GM18951 (cell line): ENCODE results near the gene KIF19.

ENCODE experiments used
- POLR2A ChIP-seq: IDR thresholded peaks from 4 replicates; pipeline ENCODE4 v1.6.1; 2011; ENCODE audit warnings: mild to moderate bottlenecking; ENCODE audit not compliant: insufficient read length, insufficient read depth; ENCODE audit errors: extremely low read depth
- in situ Hi-C: fragments of 300-500 bp; cut with MboI; formaldehyde crosslinking; loops from one replicate; pipeline ENCODE4 v1.12.0; 2022; ENCODE audit warnings: low sequenced_read_pairs, mixed read lengths, inconsistent platforms; ENCODE audit not compliant: unreplicated experiment

KIF19 gene

GRCh38 chr17:74337834-74338500 is 11.9 kb downstream of the KIF19 start:
- in situ Hi-C loops: no loop called here
- no peak for TF ChIP-seq POLR2A

- in situ Hi-C loops: no loop called here
- no peak for TF ChIP-seq POLR2A
These were observed 13.6 kb downstream of the KIF19 start for GRCh38 chr17:74339537-74340195.

GRCh38 chr17:74340470-74341023 is 14.5 kb downstream of the KIF19 start:
- in situ Hi-C loops: no loop called here
- no peak for TF ChIP-seq POLR2A

GRCh38 chr17:74342224-74342623 is 16.2 kb downstream of the KIF19 start:
- no peak for TF ChIP-seq POLR2A
- in situ Hi-C loops: no loop called here

- in situ Hi-C loops: no loop called here
- no peak for TF ChIP-seq POLR2A
These were observed 17.1 kb downstream of the KIF19 start for GRCh38 chr17:74343121-74343520.

GRCh38 chr17:74343526-74344284 is 17.7 kb downstream of the KIF19 start:
- TF ChIP-seq POLR2A: no peak
- in situ Hi-C loops: no loop called here

GRCh38 chr17:74344658-74345057 is 18.6 kb downstream of the KIF19 start:
- in situ Hi-C loops: no loop called here
- no peak for TF ChIP-seq POLR2A

- TF ChIP-seq POLR2A: no peak
- in situ Hi-C loops: no loop called here
These were observed 19.6 kb downstream of the KIF19 start for GRCh38 chr17:74345433-74346241.

- in situ Hi-C loops: no loop called here
- no peak for TF ChIP-seq POLR2A
These were observed 21.6 kb downstream of the KIF19 start for GRCh38 chr17:74347646-74348045.

GRCh38 chr17:74349120-74349519 is 23.1 kb downstream of the KIF19 start:
- in situ Hi-C loops: no loop called here
- TF ChIP-seq POLR2A: no peak

- no peak for TF ChIP-seq POLR2A
- in situ Hi-C loops: no loop called here
These were observed 24.5 kb downstream of the KIF19 start for GRCh38 chr17:74350486-74350885.

GRCh38 chr17:74351552-74352210 is 25.7 kb downstream of the KIF19 start:
- in situ Hi-C loops: no loop called here
- TF ChIP-seq POLR2A: no peak

GRCh38 chr17:74353446-74354060 is 27.5 kb downstream of the KIF19 start:
- no peak for TF ChIP-seq POLR2A
- in situ Hi-C loops: no loop called here
